SK-N-SH treated with all-trans-retinoic acid at 6 μM for 48 hours (cell line): ENCODE data around the gene ZNF180.

ENCODE experiments used
- BACH2 ChIP-seq: fragments of 250-450 bp; sonication (Bioruptor Pico); IDR thresholded peaks from 2 replicates; pipeline ENCODE4 v1.9.0; 2021; ENCODE audit warnings: mild to moderate bottlenecking, borderline replicate concordance
- RARB ChIP-seq: fragments of 250-450 bp; sonication (Bioruptor Pico); IDR thresholded peaks from 2 replicates; pipeline ENCODE4 v1.8.0; 2021; ENCODE audit warnings: mild to moderate bottlenecking, moderate library complexity
- ZFP3 ChIP-seq: fragments of 250-450 bp; sonication (Bioruptor Pico); IDR thresholded peaks from 2 replicates; pipeline ENCODE4 v1.5.0; 2020; ENCODE audit warnings: mild to moderate bottlenecking, moderate library complexity
- ZNF70 ChIP-seq: fragments of 450-650 bp; formaldehyde crosslinking; IDR thresholded peaks from 2 replicates; pipeline ENCODE4 v1.5.0; 2020; ENCODE audit warnings: mild to moderate bottlenecking, moderate library complexity
- TF ChIP-seq, protein P1 (sequence below): fragments of 250-450 bp; sonication (Bioruptor Pico); IDR thresholded peaks from 2 replicates; pipeline ENCODE4 v1.8.0; 2020; ENCODE audit warnings: mild to moderate bottlenecking, moderate library complexity, borderline replicate concordance
- TF ChIP-seq, protein P2 (sequence below): fragments of 250-450 bp; sonication (Bioruptor Pico); IDR thresholded peaks from 2 replicates; pipeline ENCODE4 v1.5.1; 2021; ENCODE audit warnings: mild to moderate bottlenecking, moderate library complexity

DNA sequence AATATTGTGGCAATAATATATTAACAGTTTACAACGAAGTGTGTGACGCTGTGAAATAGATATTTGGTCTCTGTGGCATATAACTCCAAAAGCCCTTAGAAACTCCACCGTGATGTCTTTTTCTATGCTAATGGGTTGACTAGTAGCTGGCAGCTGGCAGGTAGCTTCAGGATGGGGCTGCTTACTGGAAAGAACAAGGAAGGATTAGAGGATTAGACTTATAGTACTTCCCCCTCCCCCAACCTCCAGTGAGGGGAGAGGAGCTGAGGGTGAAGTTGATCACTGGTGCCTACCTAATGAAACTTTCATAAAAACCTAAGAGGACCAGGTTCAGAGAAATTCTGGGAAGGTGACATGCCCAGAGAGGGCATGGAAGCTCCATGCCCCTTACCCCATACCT is 61.9 kb downstream of the ZNF180 start:
- TF ChIP-seq, protein P1, sequence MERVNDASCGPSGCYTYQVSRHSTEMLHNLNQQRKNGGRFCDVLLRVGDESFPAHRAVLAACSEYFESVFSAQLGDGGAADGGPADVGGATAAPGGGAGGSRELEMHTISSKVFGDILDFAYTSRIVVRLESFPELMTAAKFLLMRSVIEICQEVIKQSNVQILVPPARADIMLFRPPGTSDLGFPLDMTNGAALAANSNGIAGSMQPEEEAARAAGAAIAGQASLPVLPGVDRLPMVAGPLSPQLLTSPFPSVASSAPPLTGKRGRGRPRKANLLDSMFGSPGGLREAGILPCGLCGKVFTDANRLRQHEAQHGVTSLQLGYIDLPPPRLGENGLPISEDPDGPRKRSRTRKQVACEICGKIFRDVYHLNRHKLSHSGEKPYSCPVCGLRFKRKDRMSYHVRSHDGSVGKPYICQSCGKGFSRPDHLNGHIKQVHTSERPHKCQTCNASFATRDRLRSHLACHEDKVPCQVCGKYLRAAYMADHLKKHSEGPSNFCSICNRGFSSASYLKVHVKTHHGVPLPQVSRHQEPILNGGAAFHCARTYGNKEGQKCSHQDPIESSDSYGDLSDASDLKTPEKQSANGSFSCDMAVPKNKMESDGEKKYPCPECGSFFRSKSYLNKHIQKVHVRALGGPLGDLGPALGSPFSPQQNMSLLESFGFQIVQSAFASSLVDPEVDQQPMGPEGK = no peak
- TF ChIP-seq ZNF70 (CRISPR knock-in tag) = no peak
- no peak for TF ChIP-seq ZFP3
- TF ChIP-seq, protein P2, sequence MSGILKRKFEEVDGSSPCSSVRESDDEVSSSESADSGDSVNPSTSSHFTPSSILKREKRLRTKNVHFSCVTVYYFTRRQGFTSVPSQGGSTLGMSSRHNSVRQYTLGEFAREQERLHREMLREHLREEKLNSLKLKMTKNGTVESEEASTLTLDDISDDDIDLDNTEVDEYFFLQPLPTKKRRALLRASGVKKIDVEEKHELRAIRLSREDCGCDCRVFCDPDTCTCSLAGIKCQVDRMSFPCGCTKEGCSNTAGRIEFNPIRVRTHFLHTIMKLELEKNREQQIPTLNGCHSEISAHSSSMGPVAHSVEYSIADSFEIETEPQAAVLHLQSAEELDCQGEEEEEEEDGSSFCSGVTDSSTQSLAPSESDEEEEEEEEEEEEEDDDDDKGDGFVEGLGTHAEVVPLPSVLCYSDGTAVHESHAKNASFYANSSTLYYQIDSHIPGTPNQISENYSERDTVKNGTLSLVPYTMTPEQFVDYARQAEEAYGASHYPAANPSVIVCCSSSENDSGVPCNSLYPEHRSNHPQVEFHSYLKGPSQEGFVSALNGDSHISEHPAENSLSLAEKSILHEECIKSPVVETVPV = no peak
- TF ChIP-seq RARB (CRISPR knock-in tag) = no peak
- no peak for TF ChIP-seq BACH2 (CRISPR knock-in tag)
